Neural cell (in vitro differentiated cells): ENCODE results near the gene SAMD10.

Experiments
- CTCF ChIP-seq: fragments of 450-650 bp; IDR thresholded peaks from 2 replicates; pipeline ENCODE4 v1.5.1; 2014; ENCODE audit warnings: antibody characterized with exemption, mild to moderate bottlenecking, moderate library complexity; ENCODE audit not compliant: poor library complexity, severe bottlenecking
- EP300 ChIP-seq: fragments of 450-650 bp; conservative IDR thresholded peaks from 2 replicates; pipeline ENCODE4 v1.6.1; 2014; ENCODE audit warnings: antibody characterized with exemption, mild to moderate bottlenecking, moderate library complexity; ENCODE audit not compliant: poor library complexity, severe bottlenecking
- EZH2 ChIP-seq: fragments of 200-600, 300-800 bp; shearing (Covaris generic), sonication (generic); IDR thresholded peaks from 2 replicates; pipeline ENCODE4 v1.6.1; 2014; ENCODE audit warnings: antibody characterized with exemption, low read length, borderline replicate concordance, mild to moderate bottlenecking; ENCODE audit not compliant: insufficient read depth, poor library complexity, severe bottlenecking
- MXI1 ChIP-seq: fragments of 450-650 bp; conservative IDR thresholded peaks from 2 replicates; pipeline ENCODE4 v1.6.1; 2014; ENCODE audit warnings: antibody characterized with exemption, mild to moderate bottlenecking; ENCODE audit not compliant: poor library complexity, severe bottlenecking
- POLR2AphosphoS5 ChIP-seq: IDR thresholded peaks from 2 replicates; pipeline ENCODE4 v1.6.1; 2012
- RAD21 ChIP-seq: fragments of 450-650 bp; conservative IDR thresholded peaks from 2 replicates; pipeline ENCODE4 v1.6.1; 2014; ENCODE audit warnings: antibody characterized with exemption, mild to moderate bottlenecking, moderate library complexity
- REST ChIP-seq: IDR thresholded peaks from 2 replicates; pipeline ENCODE4 v1.6.1; 2012; ENCODE audit warnings: borderline replicate concordance

- TF ChIP-seq CTCF = no peak
- TF ChIP-seq REST = no peak
- no peak for TF ChIP-seq EZH2
- TF ChIP-seq RAD21 = no peak
- no peak for TF ChIP-seq POLR2AphosphoS5
- TF ChIP-seq EP300 = no peak
- TF ChIP-seq MXI1 = no peak
Observed at GRCh38 chr20:63966944-63967322, 12.5 kb downstream of the SAMD10 start.
